GM13977 (cell line): ENCODE data around the gene CLN6.

Experiments
- DNase-seq: peaks from one replicate; pipeline ENCODE4 v3.0.0; 2012; ENCODE audit warnings: low spot score
- CTCF ChIP-seq: IDR thresholded peaks from 2 replicates; pipeline ENCODE4 v1.5.1; 2012; ENCODE audit warnings: mild to moderate bottlenecking, control low read depth; ENCODE audit not compliant: insufficient read depth; ENCODE audit errors: extremely low read depth, missing control alignments
- in situ Hi-C: fragments of 300-500 bp; cut with MboI; formaldehyde crosslinking; loops from one replicate; pipeline ENCODE4 v1.12.0; 2022; ENCODE audit warnings: low sequenced_read_pairs, low pct_unique_long_range_greater_than_20kb, mixed read lengths, inconsistent platforms; ENCODE audit not compliant: unreplicated experiment

Gene CLN6

DNA sequence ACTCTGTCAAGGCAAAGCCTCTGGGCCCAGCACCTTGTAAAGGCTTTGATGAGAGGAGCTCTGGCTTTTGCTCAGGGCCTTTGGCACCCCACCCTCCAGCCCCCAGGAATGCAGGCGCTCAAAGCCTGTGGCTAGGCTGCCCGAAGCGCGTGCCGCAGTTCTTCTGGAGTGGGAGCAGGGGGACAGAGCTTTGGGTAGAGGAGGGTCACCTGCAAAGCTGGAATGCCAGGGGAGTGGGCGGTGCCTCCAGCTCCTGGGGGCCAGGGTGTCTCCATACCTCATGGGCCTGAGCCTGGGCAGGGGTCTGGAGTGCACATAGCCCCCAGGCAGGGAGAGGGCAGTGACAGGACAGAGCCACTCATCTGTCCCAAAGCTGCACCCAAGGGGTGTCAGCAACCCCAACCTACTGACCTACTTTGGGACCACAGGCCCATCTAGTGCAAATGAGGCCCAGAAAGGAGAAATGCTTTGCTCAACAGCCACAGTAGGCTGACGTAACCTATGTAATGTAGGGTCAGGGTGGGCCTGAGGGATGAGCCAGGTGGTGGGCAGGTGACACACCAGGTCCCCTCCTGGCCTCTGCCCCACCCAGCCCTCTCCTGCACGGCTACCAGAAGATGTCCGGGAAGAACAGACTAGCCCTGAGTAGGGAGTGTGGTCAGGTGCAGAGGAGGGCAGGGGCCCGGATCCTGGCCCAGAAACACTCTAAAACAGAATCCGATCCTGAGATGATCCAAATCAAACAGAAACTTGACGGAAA lies 22.2 kb downstream of the CLN6 start:
- DNase-seq = no peak
- TF ChIP-seq CTCF = no peak
- in situ Hi-C loops = no loop called here

GRCh38 chr15:68206711-68207151 lies 22.8 kb downstream of the CLN6 start:
- DNase-seq = peak; percentile 9
- no peak for TF ChIP-seq CTCF
- in situ Hi-C loops = no loop called here

DNA sequence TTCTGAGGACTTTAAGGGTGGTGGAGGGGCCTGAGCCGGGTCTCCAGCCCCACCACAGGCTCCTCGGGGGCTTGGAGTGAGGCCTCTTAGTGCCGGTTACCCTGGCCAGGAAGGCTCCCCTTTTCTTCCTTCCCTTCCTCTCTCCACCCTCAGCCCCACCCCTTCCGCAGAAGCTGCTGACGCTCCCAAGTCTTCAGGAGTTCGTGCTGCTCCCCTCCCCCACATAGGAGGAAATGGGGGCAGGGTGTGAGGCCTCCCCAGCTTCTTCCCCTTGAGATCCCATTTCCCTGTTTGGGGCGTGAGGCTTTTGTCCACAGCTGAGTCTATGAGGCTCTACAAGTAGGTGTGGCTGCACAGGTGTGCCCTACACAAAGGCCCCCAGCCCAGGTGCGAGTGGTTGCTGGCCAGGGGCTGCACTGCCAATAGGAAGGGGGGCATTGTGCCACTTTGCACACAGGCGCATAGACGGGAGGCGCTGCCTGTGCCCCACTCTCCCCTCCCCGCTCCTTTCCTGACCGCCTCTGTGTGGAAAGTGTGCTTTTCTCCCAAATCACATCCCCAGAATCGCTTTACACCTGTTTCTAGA lies 23.5 kb downstream of the CLN6 start:
- in situ Hi-C loops = no loop called here
- peak; percentile 19 for DNase-seq

GRCh38 chr15:68205558-68205944 lies 24.0 kb downstream of the CLN6 start:
- DNase-seq = no peak
- in situ Hi-C loops = no loop called here
- TF ChIP-seq CTCF = no peak

More for the DNA sequence above, 23.5 kb downstream of the CLN6 start:
- TF ChIP-seq CTCF = no peak

- in situ Hi-C loops = no loop called here
- DNase-seq = peak; percentile 13
- no peak for TF ChIP-seq CTCF
Measured at GRCh38 chr15:68204776-68205557, 24.6 kb downstream of the CLN6 start, which contains the start of gene CALML4. TSS of gene CALML4 (minus strand) at chr15:68205332. CDS start at chr15:68205247, 85 bp downstream.

DNA sequence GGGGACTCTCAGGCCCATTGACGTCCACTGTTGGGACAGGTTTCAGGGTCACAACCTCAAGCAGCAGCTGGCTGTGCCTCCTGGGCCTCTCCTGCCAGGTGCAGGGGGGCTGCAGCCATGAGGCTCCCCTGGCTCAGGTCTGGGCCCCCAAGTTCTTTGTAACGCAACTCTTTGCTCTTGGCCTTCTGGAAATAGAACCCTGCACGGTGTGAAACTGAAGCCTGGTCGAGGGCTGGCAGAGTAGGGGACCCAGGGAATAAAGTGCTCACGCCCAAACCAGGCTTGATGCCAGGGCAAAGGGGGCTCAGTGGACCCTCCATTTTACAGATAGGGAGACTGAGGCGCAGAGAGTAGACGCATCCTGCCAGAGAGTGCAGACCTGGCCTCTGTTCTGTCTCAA lies 25.2 kb downstream of the CLN6 start:
- no peak for TF ChIP-seq CTCF
- DNase-seq = peak; percentile 6
- in situ Hi-C loops = no loop called here
